Myocyte (in vitro differentiated cells): ENCODE results near the gene JRKL. TPM values are rescaled to one million over a fixed set of nuclear protein-coding genes. Genes with fewer than 3 reads are reported as not detected.
"Not testable (repeated sequence)": the region's sequence is repeated elsewhere in the genome, so short reads cannot be mapped to it uniquely, and the experiment has no call there.

ENCODE experiments used
- DNase-seq: peaks from one replicate; pipeline ENCODE4 v3.0.0-alpha.2; 2012; ENCODE audit warnings: low read depth
- microRNA counts: library from miRNA; unstranded; fragments of <30 nt; microRNA quantifications from one replicate; lab custom pipeline; 2016
- microRNA-seq: library from miRNA; unstranded; fragments of <30 nt; microRNA quantifications from one replicate; pipeline ENCODE4, GENCODE V29; 2016
- total RNA-seq: library from RNA; depleted of rRNA; stranded (reverse); fragments of >200 nt; gene quantifications from 2 replicates; pipeline ENCODE4 v1.2.3, GENCODE V29; 2014

The JRKL gene
- total RNA-seq, 1 donor from 2014 or later: 7.1 TPM

- peak; percentile 49 for DNase-seq
These were observed 4.0 kb downstream of the JRKL start for GRCh38 chr11:96393753-96394348.

- DNase-seq: no peak
These were observed 5.0 kb downstream of the JRKL start for GRCh38 chr11:96394773-96395172.

DNA sequence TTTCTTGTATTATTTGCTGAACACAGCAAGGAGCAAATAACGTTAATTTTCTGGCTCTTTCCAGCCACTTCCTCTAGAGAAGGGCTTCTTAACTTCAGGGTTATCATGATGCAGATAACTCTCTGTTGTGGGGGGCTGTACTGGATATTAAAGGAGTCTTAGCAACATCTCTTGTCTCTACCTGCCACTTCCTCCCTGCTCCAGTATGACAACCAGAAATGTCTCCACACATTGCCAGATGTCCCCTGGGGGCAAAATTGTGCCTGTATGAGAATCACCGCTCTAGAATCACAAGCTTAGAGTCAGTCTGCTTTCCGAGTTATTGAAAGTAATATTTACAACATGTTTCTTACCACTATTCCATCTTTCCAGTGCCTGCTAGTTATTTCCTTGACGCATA, 6.8 kb downstream of the JRKL start:
- DNase-seq: no peak

GRCh38 chr11:96397863-96398262, 8.1 kb downstream of the JRKL start:
- no peak for DNase-seq

DNA sequence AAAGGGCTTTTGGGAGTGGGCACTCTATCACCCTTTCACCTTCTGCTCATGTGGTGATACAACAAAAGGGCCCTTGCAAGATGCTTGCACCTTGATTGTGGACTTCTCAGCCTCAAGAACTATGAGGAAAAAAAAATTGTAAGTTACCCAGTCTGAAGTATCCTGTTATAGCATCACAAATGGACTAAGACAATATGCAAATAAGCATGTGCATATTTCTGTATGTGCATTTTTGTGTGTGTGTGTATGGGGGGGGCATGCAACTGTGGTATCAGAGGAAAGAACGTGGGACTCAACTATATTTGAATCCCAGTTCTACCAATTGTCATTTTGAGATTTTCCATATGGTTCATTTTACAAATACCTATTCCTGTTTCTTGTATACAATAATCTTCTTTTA, 10.9 kb downstream of the JRKL start:
- no peak for DNase-seq

- DNase-seq: not testable (repeated sequence)
These were observed 21.6 kb downstream of the JRKL start for GRCh38 chr11:96411412-96411811.

GRCh38 chr11:96412761-96413381, 23.1 kb downstream of the JRKL start:
- DNase-seq: peak; percentile 92

- DNase-seq: no peak
These were observed 23.6 kb downstream of the JRKL start for GRCh38 chr11:96413408-96413807.

GRCh38 chr11:96424693-96425092, 34.9 kb downstream of the JRKL start:
- DNase-seq: peak; percentile 12

DNA sequence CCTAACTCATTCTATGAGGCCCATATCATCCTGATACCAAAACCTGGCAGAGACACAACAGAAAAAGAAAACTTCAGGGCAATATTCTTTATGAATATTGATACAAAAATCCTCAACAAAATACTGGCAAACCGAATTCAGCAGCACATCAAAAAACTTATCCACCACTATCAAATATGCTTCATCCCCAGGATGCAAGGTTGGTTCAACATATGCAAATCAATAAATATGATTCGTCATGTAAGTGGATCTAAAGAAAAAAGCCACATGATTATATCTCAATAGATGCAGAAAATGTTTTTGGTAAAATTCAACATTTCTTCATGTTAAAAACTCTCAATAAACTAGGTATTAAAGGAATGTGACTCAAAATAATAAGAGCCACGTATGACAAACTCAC, 40.9 kb downstream of the JRKL start:
- DNase-seq: no peak

- not testable (repeated sequence) for DNase-seq
These were observed 42.8 kb downstream of the JRKL start for GRCh38 chr11:96432654-96433053.

MicroRNA genes within 50 kb of the gene (microRNA counts, 767-probe panel; counts per million panel counts)
- microRNA hsa-miR-1260b (lab: Ali Mortazavi, UCI): not detected

Small RNAs within 50 kb of the gene (microRNA-seq; reads per million reads assigned to microRNA genes)
- gene MIR1260B: not detected

Other genes starting within 250 kb of the JRKL start
- gene MAML2, start 46.8 kb upstream of the JRKL start, total RNA-seq: 8.0 and 8.8 TPM in 2 replicates
- 8.5 and 12.0 TPM in 2 replicates for gene CCDC82, start 101 bp upstream of the JRKL start, total RNA-seq